Stimulated activated CD8-positive, alpha-beta memory T cell treated with anti-CD3 and anti-CD28 coated beads, Interleukin-12 subunit alpha, Interleukin-12 subunit beta, amount 100 ng/mL, for 24 hours (primary cell): ENCODE results near the gene FDX1.

Experiments used
- DNase-seq: peaks from one replicate; pipeline ENCODE4 v3.0.0-alpha.2; 2020; ENCODE audit errors: extremely low read depth

Gene FDX1

GRCh38 chr11:110508786-110509185, 79.0 kb downstream of the FDX1 start:
- no peak for DNase-seq

GRCh38 chr11:110509472-110509871, 79.7 kb downstream of the FDX1 start:
- DNase-seq, result no peak

GRCh38 chr11:110512026-110512425, 82.3 kb downstream of the FDX1 start:
- no peak for DNase-seq

GRCh38 chr11:110513259-110513801, 83.6 kb downstream of the FDX1 start:
- DNase-seq, result no peak

GRCh38 chr11:110513846-110514437, 84.2 kb downstream of the FDX1 start:
- DNase-seq, result no peak
